Vagina (tissue), 2 donors: Measurements from ENCODE around the gene DGKQ. TPM values are rescaled to one million over a fixed set of nuclear protein-coding genes. Genes with fewer than 3 reads are reported as not detected.
A peak's percentile ranks its signal among the peaks of the same experiment; 100 is the strongest.

Source experiments
- DNase-seq, 2 donors: peaks; one replicate each; pipeline ENCODE4 v3.0.0-alpha.2; 2017; ENCODE audit errors: extremely low spot score in 2 of 2
- H3K27ac ChIP-seq: fragments of 200-600 bp; sonication (generic); one replicate; pipeline ENCODE4 v1.5.1; 2019
- H3K27me3 ChIP-seq: fragments of 200-600 bp; sonication (generic); one replicate; pipeline ENCODE4 v1.5.1; 2019
- H3K36me3 ChIP-seq, 2 donors: fragments of 200-600 bp; sonication (generic); one replicate each; pipeline ENCODE4 v1.5.1; 2017 to 2019
- H3K4me1 ChIP-seq: fragments of 200-600 bp; sonication (generic); one replicate; pipeline ENCODE4 v1.5.1; 2019
- H3K4me3 ChIP-seq, 2 donors: fragments of 200-600 bp; sonication (generic); 1 replicate in 1 of 2; 2 replicates in 1 of 2; pipeline ENCODE4 v1.5.1; 2016 to 2019
- H3K9me3 ChIP-seq: fragments of 200-600 bp; sonication (generic); one replicate; pipeline ENCODE4 v1.5.1; 2019
- POLR2A ChIP-seq, 2 donors: fragments of 450-650 bp; IDR thresholded peaks; one replicate each; pipeline ENCODE4 v1.6.1; 2017; ENCODE audit warnings: antibody characterized with exemption in 2 of 2, mild to moderate bottlenecking in 2 of 2, moderate library complexity in 2 of 2
- POLR2AphosphoS5 ChIP-seq, 2 donors: sonication (generic); formaldehyde crosslinking; IDR thresholded peaks; one replicate each; pipeline ENCODE4 v1.9.0; 2017; ENCODE audit warnings: antibody characterized with exemption in 2 of 2, mild to moderate bottlenecking in 2 of 2, low read depth in 1 of 2; ENCODE audit not compliant: insufficient read depth in 1 of 2
- intact Hi-C: fragments of 100-400 bp; cut with DNase I; formaldehyde crosslinking; loops from one replicate; pipeline ENCODE4 v1.15.1; 2023
- total RNA-seq: library from RNA; depleted of rRNA; stranded (reverse); fragments of >200 nt; gene quantifications from one replicate; pipeline ENCODE4 v1.2.3, GENCODE V29; 2016
- TF ChIP-seq, protein P1 (sequence below), 3 experiments: fragments of 450-650 bp in 2 of 3; fragments of 200-600 bp in 1 of 3; sonication (generic) in 1 of 3; IDR thresholded peaks; one replicate each; pipeline ENCODE4 v1.5.1; 2017 to 2019; ENCODE audit warnings: antibody characterized with exemption in 3 of 3, mild to moderate bottlenecking in 2 of 3, moderate library complexity in 2 of 3

DGKQ gene
- total RNA-seq, 1 donor from 2014 or later = 16.2 TPM

DNA sequence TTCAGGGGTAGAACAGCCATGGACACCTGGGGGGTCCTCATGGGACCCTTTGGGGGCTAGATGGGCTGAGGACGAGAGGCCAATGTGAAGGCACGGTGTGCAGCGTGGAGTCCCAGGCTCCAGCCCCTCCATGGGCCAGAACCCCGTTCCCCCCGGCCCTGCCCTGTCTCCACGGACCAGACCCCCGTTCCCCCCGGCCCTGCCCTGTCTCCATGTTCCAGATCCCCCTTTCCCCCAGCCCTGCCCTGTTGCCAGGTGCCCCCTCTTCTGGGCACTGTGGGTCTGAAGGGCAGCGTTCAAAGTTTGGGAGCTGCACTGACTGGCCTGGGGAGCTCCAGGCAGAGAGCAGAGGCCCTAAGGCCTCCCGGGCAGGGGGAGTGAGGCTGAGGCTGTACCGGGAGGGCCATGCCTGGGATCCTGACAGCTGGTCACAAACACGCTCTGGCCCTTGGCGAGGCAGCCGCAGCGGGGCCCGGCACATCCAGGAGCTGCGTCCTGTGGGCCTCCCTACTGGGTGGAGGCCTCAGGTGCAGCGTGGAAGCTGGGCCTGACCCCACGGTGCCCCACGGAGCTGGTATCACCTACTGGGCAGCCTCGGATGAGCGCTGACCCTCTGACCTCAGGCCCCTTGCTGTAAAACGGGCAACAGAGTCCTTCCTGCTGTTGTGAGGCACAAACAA is 8.9 kb downstream of the DGKQ start:
- H3K9me3 ChIP-seq = no peaks in the 10 kb centered on the region
- DNase-seq = no peak
- intact Hi-C loops = no loop called here
- peaks cover 0 to 28% of the 10 kb centered on the region in 2 donors for H3K36me3 ChIP-seq
- H3K27me3 ChIP-seq = no peaks in the 10 kb centered on the region
- TF ChIP-seq POLR2AphosphoS5 (IDR thresholded peaks at IDR 0.05; ENCODE audit: insufficient read depth in 1 of 2, low read depth in 1 of 2) (no peak), POLR2A (IDR thresholded peaks at IDR 0.05) (no peak)
- TF ChIP-seq, protein P1, sequence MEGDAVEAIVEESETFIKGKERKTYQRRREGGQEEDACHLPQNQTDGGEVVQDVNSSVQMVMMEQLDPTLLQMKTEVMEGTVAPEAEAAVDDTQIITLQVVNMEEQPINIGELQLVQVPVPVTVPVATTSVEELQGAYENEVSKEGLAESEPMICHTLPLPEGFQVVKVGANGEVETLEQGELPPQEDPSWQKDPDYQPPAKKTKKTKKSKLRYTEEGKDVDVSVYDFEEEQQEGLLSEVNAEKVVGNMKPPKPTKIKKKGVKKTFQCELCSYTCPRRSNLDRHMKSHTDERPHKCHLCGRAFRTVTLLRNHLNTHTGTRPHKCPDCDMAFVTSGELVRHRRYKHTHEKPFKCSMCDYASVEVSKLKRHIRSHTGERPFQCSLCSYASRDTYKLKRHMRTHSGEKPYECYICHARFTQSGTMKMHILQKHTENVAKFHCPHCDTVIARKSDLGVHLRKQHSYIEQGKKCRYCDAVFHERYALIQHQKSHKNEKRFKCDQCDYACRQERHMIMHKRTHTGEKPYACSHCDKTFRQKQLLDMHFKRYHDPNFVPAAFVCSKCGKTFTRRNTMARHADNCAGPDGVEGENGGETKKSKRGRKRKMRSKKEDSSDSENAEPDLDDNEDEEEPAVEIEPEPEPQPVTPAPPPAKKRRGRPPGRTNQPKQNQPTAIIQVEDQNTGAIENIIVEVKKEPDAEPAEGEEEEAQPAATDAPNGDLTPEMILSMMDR (IDR thresholded peaks at IDR 0.05) = no peak
- peaks cover 28% of the 10 kb centered on the region for H3K4me1 ChIP-seq
- H3K27ac ChIP-seq = no peak overlapping the region
- no peak overlapping the region for H3K4me3 ChIP-seq

DNA sequence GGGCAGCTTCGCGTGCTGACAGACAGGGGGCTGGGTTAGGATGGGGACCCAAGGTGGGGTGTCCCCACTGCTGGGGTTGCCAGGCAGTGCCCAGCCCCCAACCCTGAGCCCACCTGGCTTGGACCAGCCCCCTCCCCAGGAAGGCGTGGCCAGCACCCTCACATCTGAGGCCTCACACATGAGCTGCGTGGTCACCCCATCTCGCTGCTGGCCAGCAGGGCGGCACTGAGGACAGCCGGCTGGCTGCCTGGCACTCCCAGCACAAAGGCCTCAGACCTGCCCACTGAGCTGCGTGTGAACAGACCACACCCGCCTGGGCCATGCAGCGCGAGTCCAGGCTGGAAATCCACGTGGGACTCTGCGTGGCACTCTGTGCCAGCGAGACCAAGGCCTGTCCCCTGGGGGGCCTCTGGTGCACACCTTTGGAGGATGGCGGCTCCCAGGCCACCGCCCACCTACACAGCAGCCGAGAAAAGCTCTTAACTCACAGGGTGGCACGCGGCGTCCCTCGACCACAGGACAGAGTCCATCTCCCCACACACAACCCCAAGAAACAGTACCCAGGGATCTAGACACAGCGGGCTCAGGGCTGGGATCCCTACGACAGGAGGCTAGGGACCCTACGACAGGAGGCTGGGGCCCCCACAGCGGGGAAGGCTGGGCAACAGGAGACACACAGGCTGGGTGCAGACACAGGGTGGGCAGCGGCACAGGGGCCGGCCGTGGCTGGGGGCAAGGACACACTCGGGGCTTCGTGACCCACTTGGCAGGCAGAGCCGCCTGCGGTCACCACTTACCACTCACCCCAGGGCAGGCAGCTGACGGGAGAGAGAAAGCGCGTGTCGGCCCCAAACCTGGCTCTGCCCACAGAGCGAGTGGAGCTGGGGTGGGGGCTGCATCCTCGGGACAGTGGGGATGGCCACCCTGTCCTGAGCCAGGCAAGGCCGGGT is 9.8 kb downstream of the DGKQ start:
- Histone ChIP-seq H3K4me1 (peaks cover 28% of the 10 kb centered on the region), H3K9me3 (no peaks in the 10 kb centered on the region), H3K36me3 (peaks cover 0 to 28% of the 10 kb centered on the region in 2 donors), H3K27ac (no peak overlapping the region), H3K27me3 (no peaks in the 10 kb centered on the region), H3K4me3 (no peak overlapping the region)
- TF ChIP-seq POLR2A (IDR thresholded peaks at IDR 0.05) (no peak), POLR2AphosphoS5 (IDR thresholded peaks at IDR 0.05; ENCODE audit: insufficient read depth in 1 of 2, low read depth in 1 of 2) (no peak)
- TF ChIP-seq, protein P1 (IDR thresholded peaks at IDR 0.05) = no peak
- intact Hi-C loops = no loop called here
- no peak for DNase-seq

DNA sequence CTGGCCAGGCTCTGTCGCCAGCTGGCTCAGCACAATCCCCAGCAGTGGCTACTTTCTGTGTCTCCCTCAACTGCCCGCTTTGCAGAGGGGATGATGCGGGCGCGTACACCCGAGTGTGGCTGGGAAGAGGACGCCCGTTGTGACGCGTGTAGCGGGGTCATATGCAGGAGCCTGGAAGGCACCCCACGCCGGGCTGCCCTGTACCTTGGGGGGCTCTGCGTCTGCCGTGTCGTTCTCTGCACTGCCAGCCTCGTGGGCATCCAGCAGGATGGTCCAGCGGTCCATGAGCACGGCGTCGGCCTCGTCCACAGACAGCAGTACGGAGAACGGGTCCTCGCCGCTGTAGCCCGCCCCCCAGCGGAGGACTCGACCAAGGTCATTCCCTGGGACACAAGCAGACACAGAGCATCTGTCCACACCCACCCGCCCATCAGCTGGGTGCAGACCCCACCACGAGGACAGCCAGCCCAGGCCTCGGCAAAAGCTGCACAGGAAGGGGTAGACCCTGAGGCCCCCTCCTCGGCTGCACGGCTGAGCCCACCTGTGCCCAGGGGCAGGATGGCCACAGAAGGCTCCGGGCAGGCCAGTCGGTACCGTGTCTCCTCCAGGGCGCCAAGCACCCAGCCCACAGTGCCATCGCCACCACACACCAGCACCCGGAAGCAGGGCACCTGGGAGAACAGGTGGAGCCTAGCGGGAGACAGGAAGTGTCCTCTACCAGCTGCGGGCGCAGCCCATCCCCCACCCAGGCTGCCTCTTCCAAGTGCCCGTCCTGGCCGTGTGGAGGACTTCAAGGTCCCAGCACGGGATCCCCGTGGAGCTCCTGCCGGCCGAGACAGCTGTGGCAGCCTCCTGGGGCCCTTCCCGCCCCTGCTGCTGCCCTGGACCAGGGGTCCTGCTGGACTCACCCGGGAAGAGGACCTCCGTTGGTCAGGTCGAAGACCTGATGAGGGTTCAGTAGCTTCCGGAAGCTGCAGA is 10.8 kb downstream of the DGKQ start:
- TF ChIP-seq, protein P1 (IDR thresholded peaks at IDR 0.05) = no peak
- TF ChIP-seq POLR2A (IDR thresholded peaks at IDR 0.05) = no peak
- no peak for TF ChIP-seq POLR2AphosphoS5 (IDR thresholded peaks at IDR 0.05; ENCODE audit: insufficient read depth in 1 of 2, low read depth in 1 of 2)
- Histone ChIP-seq H3K27ac (no peak overlapping the region), H3K9me3 (no peaks in the 10 kb centered on the region), H3K4me1 (peaks cover 18% of the 10 kb centered on the region), H3K4me3 (no peak overlapping the region), H3K27me3 (no peaks in the 10 kb centered on the region), H3K36me3 (peaks cover 0 to 36% of the 10 kb centered on the region in 2 donors)
- intact Hi-C loops = no loop called here
- no peak for DNase-seq

DNA sequence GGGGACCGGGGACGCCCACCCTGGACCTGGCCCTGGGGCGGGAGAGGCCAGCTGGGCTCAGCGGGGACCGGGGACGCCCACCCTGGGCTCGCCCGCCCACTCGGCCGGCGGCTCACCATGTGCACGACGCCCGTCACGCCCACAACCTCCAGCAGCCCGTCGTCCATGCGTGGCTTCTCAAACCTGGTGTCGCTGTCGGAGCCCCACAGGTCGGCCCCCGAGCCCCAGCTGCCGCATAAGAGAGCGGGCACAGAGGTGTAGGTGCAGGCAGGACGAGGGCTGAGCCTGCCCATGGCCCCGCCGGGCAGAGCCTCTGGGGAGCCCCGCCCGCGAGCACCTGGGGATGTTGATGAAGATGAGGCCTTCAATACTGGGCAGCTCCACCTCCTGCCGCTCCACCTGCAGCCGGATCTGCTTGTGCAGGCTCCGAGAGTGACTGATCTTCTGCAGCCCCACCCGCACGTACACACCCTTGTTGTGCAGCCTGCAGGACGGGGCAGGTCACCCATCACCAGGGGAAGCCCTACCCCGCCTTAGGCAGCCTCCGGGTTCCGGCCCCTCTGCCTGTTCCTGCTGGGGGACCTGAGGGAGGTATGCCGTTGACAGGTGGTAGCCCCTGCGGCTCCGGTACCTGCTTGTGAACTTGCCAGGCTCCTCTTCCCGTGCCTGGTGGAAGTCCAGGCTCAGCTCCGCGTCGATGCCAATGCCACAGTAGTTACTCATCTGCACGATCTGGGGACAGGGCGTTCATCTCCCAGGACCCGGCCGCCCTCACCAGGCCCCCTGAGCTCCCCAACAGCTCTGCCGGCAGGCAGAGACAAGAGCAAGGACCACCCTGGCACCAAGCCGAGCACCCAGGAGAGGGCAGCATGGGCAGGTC is 11.8 kb downstream of the DGKQ start:
- Histone ChIP-seq H3K4me3 (no peak overlapping the region), H3K27ac (no peak overlapping the region), H3K9me3 (no peaks in the 10 kb centered on the region), H3K27me3 (no peaks in the 10 kb centered on the region), H3K4me1 (peaks cover 17% of the 10 kb centered on the region), H3K36me3 (peaks cover 0 to 38% of the 10 kb centered on the region in 2 donors)
- intact Hi-C loops = no loop called here
- TF ChIP-seq POLR2AphosphoS5 (IDR thresholded peaks at IDR 0.05; ENCODE audit: insufficient read depth in 1 of 2, low read depth in 1 of 2) (peak; percentile 22 to 23), POLR2A (IDR thresholded peaks at IDR 0.05) (no peak)
- DNase-seq = no peak
